ENCODE results near the gene TGFBR2.

- no peak for TF ChIP-seq CTCF (IDR thresholded peaks at IDR 0.05; ENCODE audit: insufficient read depth, low read length, poor library complexity, severe bottlenecking)
- no peak for TF ChIP-seq EZH2phosphoT487 (conservative IDR thresholded peaks at IDR 0.05; ENCODE audit: low read length)
Measured at GRCh38 chr3:30737743-30738499, 131.5 kb downstream of the TGFBR2 start.

Data from SU-DHL-6 (cell line).